Measurements from ENCODE around the gene PATJ. TPM values are rescaled to one million over a fixed set of nuclear protein-coding genes. Genes with fewer than 3 reads are reported as not detected.
"Not testable (repeated sequence)": the region's sequence is repeated elsewhere in the genome, so short reads cannot be mapped to it uniquely, and the experiment has no call there.

The PATJ gene
- total RNA-seq (2014; rRNA removed; shearing (Covaris generic); ENCODE audit: low replicate concordance) = 40.0 and 55.1 TPM in 2 replicates

GRCh38 chr1:61741711-61742619, at the start of gene PATJ:
Gene PATJ (plus strand): TSS chr1:61742480. CDS start chr1:61762893, 20,413 bp downstream.
- in situ Hi-C loops (cut with HindIII; ENCODE audit: low pct_unique_long_range_greater_than_20kb, low sequenced_read_pairs) = no loop called here
- peak; percentile 50 for DNase-seq (ENCODE audit: low read depth)

GRCh38 chr1:61699911-61700851, 42.1 kb upstream of the PATJ start:
- in situ Hi-C loops (cut with HindIII; ENCODE audit: low pct_unique_long_range_greater_than_20kb, low sequenced_read_pairs) = no loop called here
- no peak for DNase-seq (ENCODE audit: low read depth)

GRCh38 chr1:61708953-61709907, 33.0 kb upstream of the PATJ start:
- no peak for DNase-seq (ENCODE audit: low read depth)
- in situ Hi-C loops (cut with HindIII; ENCODE audit: low pct_unique_long_range_greater_than_20kb, low sequenced_read_pairs) = no loop called here

GRCh38 chr1:61709908-61710289, 32.4 kb upstream of the PATJ start:
- in situ Hi-C loops (cut with HindIII; ENCODE audit: low pct_unique_long_range_greater_than_20kb, low sequenced_read_pairs) = no loop called here
- DNase-seq (ENCODE audit: low read depth) = no peak

- in situ Hi-C loops (cut with HindIII; ENCODE audit: low pct_unique_long_range_greater_than_20kb, low sequenced_read_pairs) = not testable (repeated sequence)
- peak; percentile 35 for DNase-seq (ENCODE audit: low read depth)
Observed at GRCh38 chr1:61711257-61711656, 31.0 kb upstream of the PATJ start.

GRCh38 chr1:61711969-61712368, 30.3 kb upstream of the PATJ start:
- in situ Hi-C loops (cut with HindIII; ENCODE audit: low pct_unique_long_range_greater_than_20kb, low sequenced_read_pairs) = no loop called here
- no peak for DNase-seq (ENCODE audit: low read depth)

- DNase-seq (ENCODE audit: low read depth); in situ Hi-C loops (cut with HindIII; ENCODE audit: low pct_unique_long_range_greater_than_20kb, low sequenced_read_pairs): not testable (repeated sequence)
Observed at GRCh38 chr1:61718996-61719663, 23.1 kb upstream of the PATJ start.

GRCh38 chr1:61724506-61724812, 17.8 kb upstream of the PATJ start:
- in situ Hi-C loops (cut with HindIII; ENCODE audit: low pct_unique_long_range_greater_than_20kb, low sequenced_read_pairs) = no loop called here

GRCh38 chr1:61724813-61725694, 17.2 kb upstream of the PATJ start, which contains the start of gene TM2D1:
Gene TM2D1 (minus strand): TSS chr1:61725141. CDS start chr1:61725120, 21 bp downstream.
- in situ Hi-C loops (cut with HindIII; ENCODE audit: low pct_unique_long_range_greater_than_20kb, low sequenced_read_pairs) = no loop called here
- DNase-seq (ENCODE audit: low read depth) = peak; percentile 84

More at GRCh38 chr1:61724506-61724812, 17.8 kb upstream of the PATJ start:
- no peak for DNase-seq (ENCODE audit: low read depth)

GRCh38 chr1:61727544-61727943, 14.7 kb upstream of the PATJ start:
- in situ Hi-C loops (cut with HindIII; ENCODE audit: low pct_unique_long_range_greater_than_20kb, low sequenced_read_pairs) = no loop called here
- no peak for DNase-seq (ENCODE audit: low read depth)

GRCh38 chr1:61730679-61731078, 11.6 kb upstream of the PATJ start:
- DNase-seq (ENCODE audit: low read depth); in situ Hi-C loops (cut with HindIII; ENCODE audit: low pct_unique_long_range_greater_than_20kb, low sequenced_read_pairs): not testable (repeated sequence)

- no peak for DNase-seq (ENCODE audit: low read depth)
- in situ Hi-C loops (cut with HindIII; ENCODE audit: low pct_unique_long_range_greater_than_20kb, low sequenced_read_pairs) = no loop called here
Observed at GRCh38 chr1:61732726-61733125, 9.6 kb upstream of the PATJ start.

GRCh38 chr1:61740751-61741700, 1.3 kb upstream of the PATJ start:
- no peak for DNase-seq (ENCODE audit: low read depth)
- in situ Hi-C loops (cut with HindIII; ENCODE audit: low pct_unique_long_range_greater_than_20kb, low sequenced_read_pairs) = no loop called here

GRCh38 chr1:61742620-61743430, 545 bp downstream of the PATJ start:
- in situ Hi-C loops (cut with HindIII; ENCODE audit: low pct_unique_long_range_greater_than_20kb, low sequenced_read_pairs) = no loop called here
- DNase-seq (ENCODE audit: low read depth) = peak; percentile 78

- DNase-seq (ENCODE audit: low read depth) = no peak
- in situ Hi-C loops (cut with HindIII; ENCODE audit: low pct_unique_long_range_greater_than_20kb, low sequenced_read_pairs) = no loop called here
Observed at GRCh38 chr1:61743431-61743705, 1.1 kb downstream of the PATJ start.

All from Caki2 (cell line).